Keratinocyte (primary cell): ENCODE measurements around the gene MTRF1. TPM values are rescaled to one million over a fixed set of nuclear protein-coding genes. Genes with fewer than 3 reads are reported as not detected.

ENCODE experiments used
- DNase-seq: peaks from one replicate; pipeline ENCODE4 v3.0.0-alpha.2; 2011; ENCODE audit warnings: low read depth, missing footprints, low spot score
- FAIRE-seq: peaks from 2 replicates; lab custom pipeline; 2011; peaks lifted over from hg19 to GRCh38; lab: Jason Lieb, UNC
- H2AFZ ChIP-seq: 2 replicates; pipeline ENCODE4 v1.6.0; 2012; ENCODE audit warnings: low read length, control low read depth, inconsistent platforms; ENCODE audit not compliant: control insufficient read depth
- H3K27ac ChIP-seq: 2 replicates; pipeline ENCODE4 v1.5.1; 2011; ENCODE audit warnings: low read length; ENCODE audit not compliant: control insufficient read depth, insufficient read depth
- H3K27me3 ChIP-seq: 3 replicates; pipeline ENCODE4 v1.6.0; 2011; ENCODE audit warnings: low read length; ENCODE audit not compliant: control insufficient read depth, insufficient read depth; ENCODE audit errors: extremely low read depth
- H3K36me3 ChIP-seq, 2 experiments: 2 replicates in 1 of 2; 3 replicates in 1 of 2; pipeline ENCODE4 v1.5.1; 2011; ENCODE audit warnings: low read length in 2 of 2, mild to moderate bottlenecking in 1 of 2; ENCODE audit not compliant: control insufficient read depth in 2 of 2, insufficient read depth in 2 of 2; ENCODE audit errors: extremely low read depth in 1 of 2
- H3K4me1 ChIP-seq: 3 replicates; pipeline ENCODE4 v1.5.1; 2011; ENCODE audit warnings: low read length; ENCODE audit not compliant: control insufficient read depth, insufficient read depth; ENCODE audit errors: extremely low read depth
- H3K4me2 ChIP-seq: 3 replicates; pipeline ENCODE4 v1.6.0; 2011; ENCODE audit warnings: low read depth, low read length; ENCODE audit not compliant: control insufficient read depth, insufficient read depth; ENCODE audit errors: extremely low read depth
- H3K4me3 ChIP-seq, 3 experiments: fragments of 200-600 bp in 1 of 3; sonication (generic) in 1 of 3; 2 replicates in 2 of 3; 3 replicates in 1 of 3; pipeline ENCODE4 v1.5.1; 2011 to 2016; ENCODE audit warnings: low read length in 3 of 3, mild to moderate bottlenecking in 3 of 3, control low read depth in 2 of 3, inconsistent platforms in 1 of 3, low read depth in 1 of 3, mixed read lengths in 1 of 3, mixed run types in 1 of 3, moderate library complexity in 1 of 3; ENCODE audit not compliant: control insufficient read depth in 2 of 3, insufficient read depth in 2 of 3; ENCODE audit errors: extremely low read depth in 1 of 3
- H3K79me2 ChIP-seq: 2 replicates; pipeline ENCODE4 v1.6.0; 2012; ENCODE audit warnings: low read length; ENCODE audit not compliant: control insufficient read depth, insufficient read depth
- H3K9ac ChIP-seq: 3 replicates; pipeline ENCODE4 v1.6.0; 2011; ENCODE audit warnings: low read length; ENCODE audit not compliant: control insufficient read depth, insufficient read depth; ENCODE audit errors: extremely low read depth
- H3K9me1 ChIP-seq: 3 replicates; pipeline ENCODE4 v1.6.0; 2011; ENCODE audit warnings: low read length; ENCODE audit not compliant: control insufficient read depth, insufficient read depth; ENCODE audit errors: extremely low read depth
- H3K9me3 ChIP-seq: 2 replicates; pipeline ENCODE4 v1.5.1; 2012; ENCODE audit warnings: low read depth, low read length; ENCODE audit not compliant: control insufficient read depth
- H4K20me1 ChIP-seq: 3 replicates; pipeline ENCODE4 v1.6.0; 2011; ENCODE audit warnings: low read length; ENCODE audit not compliant: control insufficient read depth, insufficient read depth; ENCODE audit errors: extremely low read depth
- CTCF ChIP-seq, 3 experiments: IDR thresholded peaks in 1 of 3; conservative IDR thresholded peaks in 1 of 3; optimal IDR thresholded peaks in 1 of 3; 2 replicates in 2 of 3; 3 replicates in 1 of 3; pipeline versions ENCODE3 to v1.5.1; 2011; ENCODE audit warnings: low read length in 3 of 3, mild to moderate bottlenecking in 3 of 3, moderate library complexity in 2 of 3, control low read depth in 1 of 3, inconsistent platforms in 1 of 3; ENCODE audit not compliant: insufficient read depth in 2 of 3; ENCODE audit errors: extremely low read depth in 1 of 3
- EZH2 ChIP-seq: IDR thresholded peaks from one replicate; pipeline ENCODE4 v1.6.1; 2012; ENCODE audit warnings: inconsistent platforms, mild to moderate bottlenecking, low read length, moderate library complexity
- dilution Hi-C: fragments of 300-500 bp; cut with MboI; formaldehyde crosslinking; loops from one replicate; pipeline ENCODE4 v1.7.0; 2020; ENCODE audit warnings: low sequenced_read_pairs; ENCODE audit not compliant: extremely low pct_ligation_motif_present
- polyA plus RNA-seq, 5 experiments: library from polyadenylated mRNA; depleted of rRNA in 3 of 5; stranded (reverse) in 3 of 5; stranded (forward) in 1 of 5; unstranded in 1 of 5; fragments of >200 nt; gene quantifications; 1 replicate in 1 of 5; 2 replicates in 3 of 5; 3 replicates in 1 of 5; pipeline versions ENCODE4 v1.2.1 to v1.2.3, GENCODE V29; 2011 to 2012; ENCODE audit warnings: missing spikeins in 2 of 5, low read depth in 1 of 5, low replicate concordance in 1 of 5

The MTRF1 gene
- polyA plus RNA-seq, 1 donor (not counting 4 experiments of a cell fraction or from before 2014, with no cell fraction given), result 16.9 TPM

GRCh38 chr13:41182231-41182630, 81.1 kb downstream of the MTRF1 start:
- H3K4me3 ChIP-seq, result no peak overlapping the region
- dilution Hi-C loops, result no loop called here
- FAIRE-seq, result peak; percentile 44
- no peaks in the 10 kb centered on the region for H3K79me2 ChIP-seq
- H2AFZ ChIP-seq, result no peak overlapping the region
- no peak for DNase-seq
- H3K36me3 ChIP-seq, result no peaks in the 10 kb centered on the region
- H3K27me3 ChIP-seq, result no peaks in the 10 kb centered on the region
- no peaks in the 10 kb centered on the region for H4K20me1 ChIP-seq
- TF ChIP-seq CTCF (optimal IDR thresholded peaks at IDR 0.05 in 1 of 3, IDR thresholded peaks at IDR 0.05 in 1 of 3, conservative IDR thresholded peaks at IDR 0.05 in 1 of 3; ENCODE audit: extremely low read depth in 1 of 3, insufficient read depth in 2 of 3, low read length in 3 of 3), result no peak
- no peak for TF ChIP-seq EZH2
- H3K9me1 ChIP-seq, result no peaks in the 10 kb centered on the region
- no peak overlapping the region for H3K9ac ChIP-seq
- H3K4me2 ChIP-seq, result no peak overlapping the region
- H3K27ac ChIP-seq, result no peak overlapping the region
- peaks cover 13% of the 10 kb centered on the region for H3K4me1 ChIP-seq
- H3K9me3 ChIP-seq, result no peaks in the 10 kb centered on the region

- FAIRE-seq, result no peak
- H3K36me3 ChIP-seq, result no peaks in the 10 kb centered on the region
- dilution Hi-C loops, result no loop called here
Measured at GRCh38 chr13:41179593-41180250, 83.7 kb downstream of the MTRF1 start.

GRCh38 chr13:41178040-41178439, 85.3 kb downstream of the MTRF1 start:
- Histone ChIP-seq H3K27me3 (no peaks in the 10 kb centered on the region), H3K36me3 (no peaks in the 10 kb centered on the region), H3K79me2 (no peaks in the 10 kb centered on the region), H3K9ac (no peak overlapping the region), H3K9me3 (no peaks in the 10 kb centered on the region), H3K4me1 (peaks cover 13% of the 10 kb centered on the region), H3K4me2 (no peak overlapping the region), H3K9me1 (no peaks in the 10 kb centered on the region), H4K20me1 (no peaks in the 10 kb centered on the region), H3K27ac (no peak overlapping the region), H3K4me3 (no peak overlapping the region), H2AFZ (no peak overlapping the region)
- no peak for TF ChIP-seq EZH2
- TF ChIP-seq CTCF (optimal IDR thresholded peaks at IDR 0.05 in 1 of 3, IDR thresholded peaks at IDR 0.05 in 1 of 3, conservative IDR thresholded peaks at IDR 0.05 in 1 of 3; ENCODE audit: extremely low read depth in 1 of 3, insufficient read depth in 2 of 3, low read length in 3 of 3), result no peak
- FAIRE-seq (no peak), DNase-seq (no peak)
- dilution Hi-C loops, result no loop called here

More at GRCh38 chr13:41179593-41180250, 83.7 kb downstream of the MTRF1 start:
- Histone ChIP-seq H3K27ac (no peak overlapping the region), H2AFZ (peak overlapping the region; percentile 23), H3K9me1 (no peaks in the 10 kb centered on the region), H3K9ac (no peak overlapping the region), H3K9me3 (no peaks in the 10 kb centered on the region), H3K4me3 (no peak overlapping the region), H4K20me1 (no peaks in the 10 kb centered on the region), H3K79me2 (no peaks in the 10 kb centered on the region), H3K27me3 (no peaks in the 10 kb centered on the region), H3K4me2 (no peak overlapping the region), H3K4me1 (peaks cover 13% of the 10 kb centered on the region)
- no peak for DNase-seq
- no peak for TF ChIP-seq EZH2
